GM18867 (cell line): Measurements from ENCODE around the gene PARVG.

Experiments used
- ATAC-seq: cut with Tn5 transposase; IDR thresholded peaks from one replicate; pipeline ENCODE4 v1.9.1; 2021; ENCODE audit warnings: mild to moderate bottlenecking, moderate library complexity; ENCODE audit not compliant: unreplicated experiment

PARVG gene

DNA sequence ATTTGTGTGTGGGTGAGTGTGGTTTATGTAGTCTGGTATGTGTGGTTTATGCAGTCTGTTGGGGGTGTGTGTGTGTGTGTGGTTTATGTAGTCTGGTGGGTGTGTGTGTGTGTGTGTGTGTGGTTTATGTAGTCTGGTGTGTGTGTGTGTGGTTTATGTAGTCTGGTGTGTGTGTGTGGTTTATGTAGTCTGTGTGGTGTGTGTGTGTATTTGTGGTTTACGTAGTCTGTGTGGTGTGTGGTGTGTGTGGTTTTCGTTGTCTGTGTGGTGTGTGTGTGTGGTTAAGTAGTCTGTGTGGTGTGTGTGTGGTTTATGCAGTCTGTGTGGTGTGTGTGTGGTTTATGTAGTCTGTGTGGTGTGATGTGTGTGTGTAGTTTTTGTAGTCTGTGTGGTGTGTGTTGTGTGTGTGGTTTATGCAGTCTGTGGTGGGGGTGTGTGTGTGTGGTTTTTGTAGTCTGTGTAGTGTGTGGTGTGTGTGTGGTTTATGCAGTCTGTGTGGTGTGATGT is 26.2 kb upstream of the PARVG start:
- ATAC-seq: no peak

DNA sequence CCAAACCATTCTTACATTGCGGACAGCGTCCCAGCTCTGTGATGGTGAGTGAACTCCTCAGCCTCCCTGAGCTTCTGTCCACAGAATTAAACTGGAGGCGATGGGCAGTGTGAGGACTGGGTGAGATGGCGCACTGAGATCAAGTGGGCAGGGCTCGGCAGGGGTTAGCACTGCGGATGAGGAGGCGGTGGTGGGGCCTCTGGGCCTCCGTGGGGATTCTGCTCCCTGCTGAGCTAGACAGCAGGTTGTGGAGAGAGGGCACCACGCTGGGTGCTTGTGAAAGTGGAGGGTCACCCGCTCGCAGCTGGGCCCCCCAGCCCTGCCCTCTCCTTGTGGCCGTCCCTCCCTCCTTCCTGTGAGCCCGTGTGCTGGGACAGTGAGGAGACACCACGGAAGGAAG is 25.6 kb upstream of the PARVG start:
- ATAC-seq: no peak

DNA sequence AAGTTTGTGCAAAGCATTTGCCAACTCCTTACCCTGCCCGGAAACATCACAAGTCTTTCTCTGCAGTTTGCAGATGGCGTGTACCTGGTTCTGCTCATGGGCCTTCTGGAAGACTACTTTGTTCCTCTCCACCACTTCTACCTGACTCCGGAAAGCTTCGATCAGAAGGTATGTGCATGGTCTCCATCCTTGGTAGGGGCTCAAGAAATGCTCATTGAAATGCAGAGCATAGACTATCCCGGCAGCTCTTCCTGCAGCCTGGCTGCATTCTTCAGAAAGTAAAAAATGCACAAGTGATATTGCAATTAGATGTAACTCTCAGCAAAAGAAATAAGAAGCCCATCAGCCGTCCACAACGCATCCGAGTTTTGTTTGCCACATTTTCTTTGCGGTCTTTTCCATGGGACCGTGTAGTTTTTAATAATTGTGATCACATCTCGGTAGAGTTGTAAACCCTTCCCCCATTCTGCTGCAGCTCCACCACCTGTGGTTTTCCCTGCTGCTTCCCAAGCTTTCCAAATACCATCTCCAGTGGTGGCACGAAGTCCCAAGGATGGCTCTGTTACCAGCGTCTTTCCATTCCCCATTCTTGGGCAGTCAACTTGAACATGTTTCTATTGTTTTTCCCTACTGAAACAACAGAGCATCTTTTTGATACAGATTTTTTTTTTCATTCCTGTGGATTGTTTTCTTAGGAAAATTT is 22.7 kb upstream of the PARVG start:
- no peak for ATAC-seq

DNA sequence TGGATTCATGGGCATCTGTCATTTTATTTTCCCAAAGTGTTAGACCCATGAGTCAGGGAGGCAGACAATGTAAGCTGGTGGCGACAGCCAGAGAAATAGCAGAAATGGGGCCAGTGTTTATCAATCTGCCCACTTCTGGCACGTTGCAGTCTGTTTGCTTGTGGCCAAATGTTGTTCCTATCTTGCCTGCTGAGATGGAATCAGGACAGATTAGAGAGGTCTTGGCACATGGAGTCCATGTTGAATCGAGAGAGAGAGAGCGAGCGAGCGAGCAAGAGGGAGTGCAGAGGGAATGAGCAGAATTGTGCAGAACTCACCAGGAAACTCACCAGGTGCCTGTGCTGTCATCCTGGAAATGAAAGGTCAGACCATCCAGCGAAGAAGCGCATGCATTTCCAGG is 21.9 kb upstream of the PARVG start:
- no peak for ATAC-seq

DNA sequence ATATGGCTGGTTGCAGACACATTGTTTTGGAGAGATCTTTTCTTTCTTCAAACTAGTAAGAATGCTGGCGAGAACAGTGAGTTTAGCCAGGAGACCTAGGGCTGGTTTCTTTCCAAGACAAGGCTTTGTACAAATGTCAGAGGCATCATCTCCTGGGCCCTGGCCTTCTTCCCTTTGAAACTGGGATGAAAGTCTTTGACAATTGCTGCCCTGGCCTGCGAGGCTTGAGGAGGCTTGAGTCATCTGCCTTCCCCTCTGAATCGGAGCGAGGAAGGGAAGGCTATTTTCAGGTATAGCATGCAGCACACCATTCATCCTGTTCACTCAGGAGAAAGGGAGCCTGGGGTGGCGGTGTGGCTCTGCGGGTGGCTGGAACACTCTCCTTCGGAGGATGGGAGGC is 21.5 kb upstream of the PARVG start:
- ATAC-seq: no peak

DNA sequence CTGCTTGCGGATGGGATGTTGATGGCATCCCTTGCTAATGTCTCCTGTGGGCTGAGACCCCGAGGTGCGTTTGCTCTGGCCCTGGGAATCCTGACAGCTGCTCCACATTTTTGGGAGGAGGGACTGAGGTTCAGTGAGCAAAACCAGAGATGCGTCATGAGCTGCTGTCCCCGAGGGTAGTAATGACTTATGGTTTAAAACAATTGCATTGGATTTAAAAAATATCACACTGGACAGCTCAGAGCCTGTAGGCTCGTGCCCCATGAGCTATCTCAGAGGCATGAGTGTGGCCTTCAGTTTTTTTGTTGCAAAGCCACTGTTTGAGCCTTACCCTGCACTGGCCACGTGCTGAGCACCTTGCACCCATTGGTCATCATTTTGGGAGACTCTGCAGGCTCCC is 20.9 kb upstream of the PARVG start:
- no peak for ATAC-seq

DNA sequence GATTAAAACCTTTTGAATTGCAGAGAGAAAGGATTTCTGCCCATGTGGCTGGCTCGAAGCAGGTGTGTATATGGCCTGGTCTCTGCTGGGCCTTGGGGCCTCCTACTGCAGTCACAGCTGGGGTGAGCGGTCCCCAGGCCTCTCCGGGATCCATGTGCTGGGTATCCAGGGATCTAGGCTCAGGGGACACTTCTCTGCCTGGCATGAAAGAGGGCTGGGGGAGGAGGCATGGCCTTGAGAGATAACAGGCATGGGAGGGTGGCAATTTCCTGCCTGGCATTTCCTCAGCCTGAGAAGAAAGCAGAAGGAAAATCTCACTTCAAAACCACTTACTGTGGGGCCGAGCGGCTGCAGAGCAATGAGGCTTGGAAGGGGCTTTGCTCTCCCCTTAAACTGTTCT is 20.3 kb upstream of the PARVG start:
- ATAC-seq: no peak

DNA sequence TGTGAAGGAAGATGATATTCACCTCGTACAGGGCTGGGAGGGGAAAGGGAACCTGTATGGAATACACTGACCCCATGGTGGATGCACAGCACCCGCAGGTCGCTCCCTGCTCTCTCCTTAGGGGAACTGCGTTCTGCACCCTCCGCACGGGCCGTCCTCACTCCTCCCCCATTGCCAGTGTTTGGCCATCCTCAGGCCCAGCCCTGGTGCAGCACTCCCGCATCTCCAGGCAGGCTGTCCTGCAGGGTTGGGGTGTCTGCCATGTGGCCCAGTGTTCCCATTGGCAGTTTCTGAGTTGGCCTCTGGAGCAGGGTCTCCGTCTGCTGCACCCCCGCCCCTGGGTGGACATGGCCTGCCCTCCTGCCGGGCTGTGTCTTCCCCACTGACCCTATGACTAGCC is 19.1 kb upstream of the PARVG start:
- ATAC-seq: no peak

DNA sequence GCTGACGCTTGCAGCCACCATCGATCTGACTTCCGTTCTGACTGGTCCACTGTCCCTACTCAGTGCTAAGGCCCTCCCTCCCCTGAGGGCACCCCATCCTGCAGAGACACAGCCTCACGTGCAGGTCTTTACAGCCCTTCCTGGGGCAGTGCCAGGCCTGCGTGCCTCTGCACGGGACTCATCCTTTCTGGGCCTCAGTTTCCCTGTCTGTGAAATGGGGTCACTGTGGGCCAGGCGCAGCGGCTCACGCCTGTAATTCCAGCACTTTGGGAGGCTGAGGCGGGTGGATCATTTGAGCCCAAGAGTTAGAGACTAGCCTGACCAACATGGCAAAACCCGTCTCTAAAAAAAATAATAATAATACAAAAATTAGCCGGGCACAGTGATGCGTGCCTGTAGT is 17.8 kb upstream of the PARVG start:
- ATAC-seq: no peak

DNA sequence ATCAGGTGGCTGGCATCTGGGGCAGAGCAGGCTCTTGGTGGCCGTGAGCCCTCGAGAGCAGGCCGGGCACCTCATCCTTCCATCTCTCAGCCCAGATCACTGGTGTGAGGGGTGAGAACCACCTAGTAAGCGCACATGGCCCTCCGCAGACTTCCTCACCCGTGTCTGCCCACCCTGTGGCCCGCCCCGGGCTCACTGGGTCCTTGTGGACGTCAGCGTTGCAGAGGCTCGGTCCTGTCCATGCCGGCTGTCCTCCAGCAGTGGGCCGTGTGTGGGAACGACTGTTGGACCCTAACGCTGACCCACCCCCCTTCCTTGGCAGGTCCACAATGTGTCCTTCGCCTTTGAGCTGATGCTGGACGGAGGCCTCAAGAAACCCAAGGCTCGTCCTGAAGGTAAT is 17.2 kb upstream of the PARVG start:
- ATAC-seq: no peak

DNA sequence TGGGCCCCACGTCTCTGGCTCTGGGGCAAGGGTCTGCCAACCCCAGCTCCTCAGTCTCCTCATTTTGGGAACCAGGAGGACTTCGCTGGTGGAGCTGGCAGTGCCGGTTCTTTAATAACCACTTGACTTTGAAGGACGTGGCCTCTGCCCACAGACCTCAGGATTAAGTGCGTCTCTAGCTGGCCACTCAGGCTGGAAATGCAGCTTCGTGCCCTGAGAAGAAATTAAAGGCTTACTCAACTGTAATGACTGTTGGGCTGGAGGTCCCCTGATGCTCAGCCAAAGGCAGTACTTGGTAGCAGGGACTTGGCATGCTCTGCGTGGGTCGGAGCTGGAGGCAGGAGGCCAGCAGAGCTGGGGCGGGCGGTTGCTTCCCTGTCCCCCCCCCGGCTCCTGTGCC is 16.7 kb upstream of the PARVG start:
- ATAC-seq: no peak

DNA sequence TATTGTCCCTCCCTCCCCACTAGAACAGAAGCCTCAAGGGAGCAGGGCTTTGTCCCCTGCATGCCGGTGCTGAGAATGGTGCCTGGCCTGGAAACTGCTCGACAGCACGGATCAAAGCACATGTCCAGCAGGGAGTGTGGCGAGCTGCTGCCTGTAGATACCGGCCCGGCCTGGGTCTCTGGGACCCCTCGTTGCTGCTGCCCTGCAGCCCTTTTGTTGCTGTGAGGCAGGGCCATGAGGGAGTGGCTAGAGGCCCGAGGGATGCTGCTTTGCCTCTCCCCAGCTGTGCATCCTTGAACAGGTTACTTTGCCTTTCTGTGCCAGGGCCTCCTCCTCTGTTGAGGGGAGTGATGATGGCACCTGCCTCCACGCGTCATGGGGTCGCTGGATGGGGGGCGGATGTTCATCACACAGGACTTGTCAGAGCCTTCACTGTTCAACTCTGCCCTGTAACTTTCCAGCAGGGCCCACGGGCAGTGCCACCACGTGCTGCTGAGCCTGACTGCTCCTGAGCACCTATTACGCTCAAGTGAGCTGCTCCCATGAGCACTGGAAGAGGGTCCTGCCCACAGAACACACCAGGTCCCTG is 15.3 kb upstream of the PARVG start:
- ATAC-seq: no peak

DNA sequence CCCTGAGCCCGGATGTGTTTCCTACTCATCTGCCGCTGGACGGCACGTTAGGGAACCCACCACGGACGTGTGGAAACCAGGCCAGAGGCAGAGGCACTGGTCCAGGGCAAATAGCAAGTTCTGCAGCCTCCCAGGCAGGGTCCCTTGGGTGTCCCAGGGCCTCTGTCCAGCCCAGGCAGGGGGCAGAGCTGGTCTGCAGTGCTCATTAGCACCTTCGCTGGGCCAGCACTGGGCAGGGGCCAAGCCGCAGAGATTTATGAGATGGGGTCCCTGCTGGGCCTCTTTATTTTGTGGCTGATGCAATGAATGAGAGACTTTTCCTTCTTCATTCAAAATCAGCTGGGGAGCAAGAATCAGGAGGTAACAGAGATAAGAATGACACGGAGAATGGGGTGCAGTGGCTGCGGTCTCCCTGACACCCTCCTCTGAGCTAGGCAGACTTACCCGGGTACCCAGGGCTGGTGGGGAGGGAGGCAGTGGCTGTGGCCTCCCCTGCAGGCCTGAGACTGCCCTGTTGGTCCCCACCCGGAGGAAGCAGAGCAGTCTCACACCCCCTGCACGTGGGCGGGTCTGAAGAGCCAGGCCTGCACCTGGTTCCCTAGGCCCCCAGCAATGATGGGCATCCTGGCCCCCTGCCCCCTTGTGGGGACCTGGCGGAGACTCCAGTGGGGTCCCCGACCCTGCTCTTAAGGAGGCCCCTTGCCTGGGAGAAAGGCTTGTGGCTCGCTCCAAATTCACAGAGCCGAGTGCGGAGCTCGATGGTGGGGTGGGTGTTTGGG is 14.0 kb upstream of the PARVG start:
- no peak for ATAC-seq

DNA sequence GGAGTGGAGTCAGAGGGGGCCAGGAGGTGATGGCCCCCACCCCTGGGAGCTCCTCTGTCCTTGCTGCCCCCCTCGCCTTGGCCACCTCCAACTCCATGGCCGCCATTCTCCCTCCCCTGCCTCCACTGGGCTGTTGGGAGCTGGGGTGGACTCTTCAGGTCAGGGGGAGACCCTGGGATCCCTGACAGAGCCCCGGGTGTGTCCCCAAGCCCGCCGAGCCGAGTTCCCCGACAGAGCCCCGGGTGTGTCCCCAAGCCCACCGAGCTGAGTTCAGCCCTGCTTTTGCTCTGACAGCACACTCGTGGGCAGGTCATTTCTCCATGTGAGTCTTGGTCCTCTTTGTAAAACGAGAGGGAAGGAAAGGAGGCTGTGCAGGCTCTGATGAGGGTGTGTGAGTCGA is 13.2 kb upstream of the PARVG start:
- no peak for ATAC-seq

DNA sequence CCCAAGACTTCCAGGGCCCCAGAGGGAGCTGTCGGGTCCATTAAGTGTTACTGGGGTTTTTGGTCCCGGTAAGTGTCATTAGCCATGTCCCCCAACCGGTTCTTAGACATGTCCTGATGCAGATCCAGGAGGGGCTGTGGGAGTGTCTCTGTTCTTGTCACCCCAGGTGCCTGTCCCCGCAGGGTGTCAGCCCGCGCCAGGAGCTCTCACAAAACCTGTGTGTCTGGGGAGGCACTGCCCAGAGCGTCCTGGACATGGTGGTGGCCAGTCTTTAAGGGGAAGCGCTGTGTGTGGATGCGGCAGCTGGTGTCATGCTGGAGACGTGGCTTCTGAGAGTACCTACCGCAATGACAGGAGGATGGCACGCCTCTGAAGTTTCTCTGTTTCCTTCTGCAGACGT is 12.5 kb upstream of the PARVG start:
- no peak for ATAC-seq

DNA sequence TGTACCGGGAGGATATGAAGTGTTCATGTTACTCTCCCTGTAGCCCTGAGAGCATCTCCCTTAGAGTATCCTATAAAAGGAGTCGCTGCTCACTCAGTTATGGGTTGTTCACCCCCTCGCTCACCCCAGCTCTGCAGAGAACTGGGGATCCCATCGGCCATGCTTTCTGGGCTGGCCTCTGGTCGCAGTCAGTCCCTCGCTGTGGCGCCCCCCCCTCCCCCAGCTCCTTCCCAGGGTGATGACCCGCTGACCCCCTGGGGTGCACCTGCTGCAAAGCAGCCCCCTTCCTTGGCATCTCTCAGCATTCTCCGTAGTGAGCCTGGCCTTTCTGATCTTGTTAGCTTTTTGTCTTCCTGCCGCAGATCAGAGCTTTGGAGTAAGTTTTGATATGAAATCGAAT is 10.3 kb upstream of the PARVG start:
- ATAC-seq: no peak

DNA sequence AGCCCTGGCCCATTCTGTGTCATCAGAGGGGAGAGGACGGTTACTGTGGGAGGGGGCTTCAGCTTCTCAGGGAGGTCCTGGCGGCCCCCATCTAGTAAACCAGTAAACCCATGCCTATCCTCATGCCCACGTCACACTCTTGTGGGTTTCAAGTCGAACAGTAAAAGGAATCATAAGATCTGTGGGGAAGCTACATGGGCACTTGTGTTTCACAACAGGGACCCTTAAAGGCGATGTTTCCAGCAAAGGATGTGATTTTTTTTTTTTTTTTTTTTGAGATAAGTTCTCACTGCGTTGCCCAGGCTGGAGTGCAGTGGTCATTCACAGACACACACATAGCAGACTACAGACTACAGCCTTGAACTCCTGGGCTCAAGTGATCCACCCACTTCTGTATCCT is 9.2 kb upstream of the PARVG start:
- ATAC-seq: no peak

DNA sequence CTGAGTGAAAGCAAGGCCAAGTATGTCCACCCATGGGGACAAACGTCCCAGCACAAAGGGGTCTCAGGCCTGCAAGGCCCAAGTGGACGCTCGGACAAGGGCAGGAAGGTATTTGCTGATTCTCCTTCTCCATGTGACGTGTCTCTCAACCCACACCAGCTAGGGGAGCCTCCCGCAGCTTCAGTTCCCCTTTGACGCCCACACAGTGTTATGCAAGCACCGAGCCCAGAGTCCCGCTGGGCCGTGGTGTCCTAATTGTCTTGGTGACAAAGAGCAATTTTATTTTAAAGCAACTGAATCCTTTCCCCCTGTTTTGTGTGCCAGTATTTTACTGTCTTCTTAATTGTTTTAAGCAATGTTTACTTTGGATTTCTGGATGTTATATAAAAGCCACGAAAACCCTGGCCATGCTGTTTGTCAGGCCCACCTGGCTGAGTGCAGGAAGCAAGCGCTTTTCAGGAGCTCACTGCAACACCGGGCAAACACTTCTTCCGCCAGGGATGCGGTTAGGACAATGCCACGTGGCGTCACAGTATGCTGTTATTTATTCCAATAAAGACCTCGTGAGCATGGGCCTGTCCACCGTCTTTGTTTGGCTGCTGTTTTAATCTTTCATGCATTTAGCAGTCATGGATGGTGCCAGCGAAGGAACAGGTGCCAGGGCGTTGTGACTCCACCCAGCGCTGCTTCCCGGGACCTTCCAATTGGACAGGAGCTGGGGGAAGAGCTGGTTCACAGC is 8.2 kb upstream of the PARVG start:
- ATAC-seq: no peak

DNA sequence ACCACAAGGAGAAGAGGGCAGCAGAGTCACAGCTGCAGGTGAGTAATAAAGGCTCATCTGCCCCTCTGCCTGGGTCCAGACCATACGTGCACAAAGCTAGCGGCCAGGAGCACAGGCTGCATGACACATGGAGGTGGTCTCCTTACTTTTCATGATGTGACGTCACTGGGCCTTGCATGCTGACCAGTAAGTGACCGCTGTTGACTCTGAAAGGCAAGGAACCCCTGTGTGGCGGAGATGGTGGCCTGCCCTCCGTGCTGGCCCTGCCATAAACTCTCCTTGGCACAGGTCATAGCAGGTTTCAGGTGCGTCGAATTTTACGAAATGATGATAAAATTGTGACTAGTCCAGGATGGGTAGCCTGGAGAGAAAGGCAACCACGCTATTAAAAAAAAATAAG is 7.6 kb upstream of the PARVG start:
- ATAC-seq: no peak

DNA sequence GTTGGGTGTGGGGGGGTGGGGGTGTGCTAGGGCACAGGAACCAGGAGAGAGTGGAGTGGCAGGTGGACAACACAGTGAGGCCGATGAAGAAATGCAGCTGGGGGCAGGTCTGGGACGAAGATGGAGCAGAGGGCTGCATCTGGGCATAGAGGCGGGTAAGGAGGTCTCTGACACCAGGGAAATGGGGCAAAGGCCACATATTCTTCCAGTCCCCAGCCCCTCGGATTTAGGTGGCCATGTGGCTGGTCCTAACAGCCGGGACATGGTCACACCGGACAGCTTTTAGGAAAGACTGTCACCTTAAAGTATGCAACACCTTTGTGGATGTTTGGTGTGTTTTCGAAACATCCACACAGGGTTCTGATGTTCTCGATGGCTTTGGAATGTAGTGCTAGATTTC is 5.0 kb upstream of the PARVG start:
- no peak for ATAC-seq

DNA sequence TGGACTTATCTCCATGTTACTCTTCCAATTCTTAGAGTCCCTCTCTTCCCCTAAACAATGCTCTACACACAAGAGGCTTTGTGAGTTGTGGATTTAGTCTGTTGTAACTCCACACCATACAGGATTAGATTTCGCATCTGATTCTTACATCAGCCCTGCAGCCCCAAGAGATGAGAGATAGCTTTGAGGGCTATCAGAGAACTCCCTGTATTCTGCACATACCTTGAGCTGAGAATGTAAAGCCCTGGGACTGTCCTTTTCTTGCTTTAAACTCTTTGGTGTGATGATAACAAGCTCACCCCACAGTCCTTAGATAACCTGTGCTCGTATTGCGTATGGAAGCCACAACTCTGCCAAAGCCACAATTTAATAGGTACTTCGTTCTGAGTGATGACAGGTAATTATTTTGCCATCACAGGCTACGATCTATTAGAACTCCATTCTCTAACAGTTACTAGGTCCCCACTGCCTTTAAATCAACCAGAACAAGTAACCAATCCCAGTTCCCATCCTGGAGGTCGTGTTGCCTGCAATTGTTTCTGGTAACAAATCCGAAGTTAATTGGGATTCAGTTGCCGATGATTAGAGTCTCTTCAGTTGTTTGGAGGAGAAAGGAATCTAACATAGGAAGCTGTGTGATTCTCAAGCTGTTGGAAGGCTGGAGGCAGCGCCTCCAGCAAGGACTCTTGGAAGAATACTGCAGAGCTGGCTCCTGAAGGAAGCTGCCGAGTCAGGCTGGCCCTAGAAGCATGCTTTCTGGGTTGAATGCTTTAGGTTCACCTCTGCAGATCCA is 1.3 kb upstream of the PARVG start:
- no peak for ATAC-seq
